Adrenal gland (tissue), 12 donors: ENCODE data around the gene JPH3. TPM values are rescaled to one million over a fixed set of nuclear protein-coding genes. Genes with fewer than 3 reads are reported as not detected.
"Not testable (repeated sequence)": the region's sequence is repeated elsewhere in the genome, so short reads cannot be mapped to it uniquely, and the experiment has no call there.

ENCODE experiments used
- DNase-seq, 7 donors: peaks; one replicate each; pipeline ENCODE4 v3.0.0-alpha.2; 2019 to 2020
- H3K27ac ChIP-seq, 5 donors: fragments of 200-600 bp; sonication (generic) in 4 of 5; 1 replicate in 3 of 5; 2 replicates in 2 of 5; pipeline versions ENCODE4 v1.5.1 to v1.8.0; 2016 to 2020; ENCODE audit warnings: mild to moderate bottlenecking in 1 of 5
- H3K27me3 ChIP-seq: fragments of 200-600 bp; 2 replicates; pipeline ENCODE4 v1.8.0; 2021
- H3K36me3 ChIP-seq, 2 donors: fragments of 200-600 bp; replicated peaks in 1 of 2; 1 replicate in 1 of 2; 2 replicates in 1 of 2; pipeline versions ENCODE4 v1.5.1 to v1.8.0; 2018 to 2022
- H3K4me1 ChIP-seq, 2 donors: fragments of 200-600 bp; replicated peaks in 1 of 2; 1 replicate in 1 of 2; 2 replicates in 1 of 2; pipeline versions ENCODE4 v1.5.1 to v1.8.0; 2018 to 2021
- H3K4me3 ChIP-seq, 4 donors: fragments of 200-600 bp; sonication (generic) in 3 of 4; one replicate each; pipeline ENCODE4 v1.5.1; 2016 to 2018
- H3K9me3 ChIP-seq, 3 donors: fragments of 200-600 bp; sonication (generic) in 1 of 3; replicated peaks in 1 of 3; 1 replicate in 2 of 3; 2 replicates in 1 of 3; pipeline versions ENCODE4 v1.5.1 to v1.8.0; 2016 to 2021
- CTCF ChIP-seq, 6 experiments: fragments of 450-650 bp in 4 of 6; fragments of 200-600 bp in 2 of 6; sonication (generic) in 1 of 6; IDR thresholded peaks; 1 replicate in 5 of 6; 2 replicates in 1 of 6; pipeline versions ENCODE4 v1.5.1 to v1.8.0; 2016 to 2021; ENCODE audit warnings: antibody characterized with exemption in 6 of 6, mild to moderate bottlenecking in 2 of 6, moderate library complexity in 1 of 6
- POLR2A ChIP-seq, 2 donors: fragments of 450-650 bp; IDR thresholded peaks; one replicate each; pipeline ENCODE4 v1.6.1; 2017; ENCODE audit warnings: antibody characterized with exemption in 2 of 2, mild to moderate bottlenecking in 2 of 2, moderate library complexity in 1 of 2
- WGBS, 4 donors: extraction: QIAGEN DNeasy Blood & Tissue Kit in 2 of 4; methylation state at CpG; one replicate each; pipeline versions ENCODE4 v1.1.5 to v1.1.7; 2013 to 2017; 5-methylcytosine and 5-hydroxymethylcytosine counted together
- intact Hi-C, 2 donors: fragments of 100-400 bp; cut with DNase I; formaldehyde crosslinking; loops; one replicate each; pipeline versions ENCODE4 v1.14.1 to v1.15.0; 2022 to 2023
- polyA plus RNA-seq, 3 donors: library from polyadenylated mRNA; stranded (reverse); fragments of 200-250 nt in 2 of 3; fragments of 350-450 nt in 1 of 3; fragmentation: Illumina TruSeq in 1 of 3; extraction: RNeasy Lipid Tissue Mini Kit (QIAGEN cat#74804) in 1 of 3; gene quantifications; one replicate each; pipeline ENCODE4 v1.2.3, GENCODE V29; 2013 to 2014
- total RNA-seq, 9 donors: library from RNA; depleted of rRNA in 4 of 9; stranded (reverse); fragments of >200 nt in 4 of 9; fragments of 120-200 nt in 1 of 9; fragmentation: NEBNext Ultra II Directional in 1 of 9; extraction: Animal tissue kit (Norgen Biotek cat#: 25700) in 1 of 9; gene quantifications; one replicate each; pipeline versions ENCODE4 v1.1.0 to v1.2.4, GENCODE V29; 2013 to 2023
- donor health status: healthy with polysubstance abuse.
- donor health status: Bipolar disorder and iron deficiency.
- donor health status: DM: yes; HTN: yes; CAD: no.
- donor health status: DM: no; HTN: no; CAD: no.
- donor health status: DM: no; HTN: no; CAD: no.
- donor health status: DM: yes; HTN: yes; CAD: no.

The JPH3 gene
- total and polyA plus RNA-seq, 12 donors: 0.10 to 3.7 (median 0.71) TPM; not detected in 1

- intact Hi-C loops: no loop called here
- no peaks in the 10 kb centered on the region for H3K36me3 ChIP-seq
Observed at GRCh38 chr16:87678618-87679017, 76.3 kb downstream of the JPH3 start.

GRCh38 chr16:87679593-87680271 is 77.4 kb downstream of the JPH3 start:
- Histone ChIP-seq H3K4me1 (no peaks in the 10 kb centered on the region), H3K4me3 (no peak overlapping the region), H3K27me3 (no peaks in the 10 kb centered on the region), H3K27ac (no peak overlapping the region), H3K9me3 (no peaks in the 10 kb centered on the region), H3K36me3 (no peaks in the 10 kb centered on the region)
- DNase-seq: no peak
- TF ChIP-seq CTCF (IDR thresholded peaks at IDR 0.05) (no peak), POLR2A (IDR thresholded peaks at IDR 0.05) (no peak)
- intact Hi-C loops: no loop called here
- WGBS, 4 donors: 81 to 88% (median 85%) methylated on average over 10 to 18 of the region's 18 CpGs

More at GRCh38 chr16:87678618-87679017, 76.3 kb downstream of the JPH3 start:
- H3K4me3 ChIP-seq: no peak overlapping the region
- no peaks in the 10 kb centered on the region for H3K9me3 ChIP-seq
- H3K27me3 ChIP-seq: no peaks in the 10 kb centered on the region
- TF ChIP-seq CTCF (IDR thresholded peaks at IDR 0.05): no peak
- WGBS, 4 donors: 46 to 52% (median 47%) methylated on average over 14 of the region's 14 CpGs
- no peaks in the 10 kb centered on the region for H3K4me1 ChIP-seq
- DNase-seq: peak in 1 of 7 donors; percentile 23
- H3K27ac ChIP-seq: no peak overlapping the region

- no peaks in the 10 kb centered on the region for H3K4me1 ChIP-seq
- intact Hi-C loops: no loop called here
- H3K9me3 ChIP-seq: no peaks in the 10 kb centered on the region
- WGBS, 4 donors: 45 to 83% (median 80%) methylated on average over 2 to 17 of the region's 17 CpGs
- no peak overlapping the region for H3K27ac ChIP-seq
- H3K4me3 ChIP-seq: no peak overlapping the region
- DNase-seq: no peak
- no peak for TF ChIP-seq CTCF (IDR thresholded peaks at IDR 0.05)
- TF ChIP-seq POLR2A (IDR thresholded peaks at IDR 0.05): no peak
- no peaks in the 10 kb centered on the region for H3K27me3 ChIP-seq
- no peaks in the 10 kb centered on the region for H3K36me3 ChIP-seq
Observed at GRCh38 chr16:87680272-87680644, 78.0 kb downstream of the JPH3 start.

- H3K36me3 ChIP-seq, DNase-seq, H3K27me3 ChIP-seq, intact Hi-C loops, H3K9me3 ChIP-seq, H3K27ac ChIP-seq, H3K4me1 ChIP-seq, H3K4me3 ChIP-seq: not testable (repeated sequence)
- WGBS, 4 donors: 89 to 93% (median 92%) methylated on average over 47 to 60 of the region's 60 CpGs
Observed at GRCh38 chr16:87681051-87681602, 78.8 kb downstream of the JPH3 start.
